GM19193 (cell line): ENCODE results near the gene HIVEP1.

ENCODE experiments used
- POLR2A ChIP-seq: IDR thresholded peaks from 4 replicates; pipeline ENCODE4 v1.6.1; 2011; ENCODE audit not compliant: insufficient read depth, insufficient read length; ENCODE audit errors: extremely low read depth

The HIVEP1 gene

DNA sequence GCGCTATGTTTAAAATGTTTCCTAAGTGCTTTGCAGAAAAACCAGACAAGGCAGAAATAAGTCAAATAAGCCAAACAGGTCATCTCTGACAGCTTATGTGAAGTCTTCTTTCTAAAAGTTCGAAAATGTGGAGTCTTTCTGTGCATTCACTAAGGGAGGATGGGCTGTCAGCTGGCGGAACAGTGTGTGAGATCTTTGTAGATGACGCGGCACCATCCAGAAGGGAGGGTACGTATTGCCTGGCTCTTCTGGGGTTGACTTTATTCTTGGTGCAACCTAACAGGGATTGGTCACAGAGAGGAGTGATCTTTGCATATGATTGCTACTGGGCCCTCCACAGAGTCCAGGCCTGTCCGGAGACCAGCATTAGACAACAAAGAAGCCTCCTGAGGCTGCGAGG is 163.5 kb downstream of the HIVEP1 start:
- TF ChIP-seq POLR2A, result no peak

DNA sequence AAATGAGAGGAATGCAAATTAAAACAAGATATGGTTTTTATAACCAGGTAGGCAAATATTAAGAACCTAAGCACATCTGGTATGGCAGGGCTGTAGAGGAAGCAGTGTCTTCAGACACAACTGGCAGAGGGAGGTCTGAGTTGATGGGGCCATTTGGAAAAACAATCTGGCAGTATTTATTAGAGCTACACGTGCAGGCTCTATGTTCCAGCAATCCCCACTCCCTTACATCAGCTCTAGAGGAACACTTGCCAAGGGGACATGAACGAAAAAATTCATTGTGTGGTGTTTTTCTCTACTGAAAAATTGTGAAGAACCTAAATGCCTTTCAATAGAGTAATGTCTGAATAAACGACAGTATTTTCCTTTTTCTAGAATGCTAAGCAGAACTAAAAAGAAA is 166.4 kb downstream of the HIVEP1 start:
- no peak for TF ChIP-seq POLR2A

DNA sequence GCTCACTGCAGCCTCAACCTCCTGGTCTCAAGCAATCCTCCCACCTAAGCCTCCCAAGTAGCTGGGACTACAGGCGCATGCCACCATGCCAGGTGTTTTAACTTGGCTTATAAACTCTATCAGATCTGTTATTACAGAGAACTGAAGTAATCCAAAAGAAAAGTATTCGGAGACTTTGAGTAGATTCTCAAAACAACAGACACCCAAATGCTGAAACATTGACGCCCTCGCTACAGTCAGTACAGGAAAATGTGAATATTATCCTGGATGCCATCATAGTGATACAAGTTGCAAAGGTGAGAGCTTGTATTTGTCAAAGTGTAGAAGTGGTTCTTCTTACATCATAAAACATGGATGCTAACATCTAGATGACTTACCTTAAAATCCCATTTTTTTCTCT is 169.4 kb downstream of the HIVEP1 start:
- TF ChIP-seq POLR2A, result no peak

DNA sequence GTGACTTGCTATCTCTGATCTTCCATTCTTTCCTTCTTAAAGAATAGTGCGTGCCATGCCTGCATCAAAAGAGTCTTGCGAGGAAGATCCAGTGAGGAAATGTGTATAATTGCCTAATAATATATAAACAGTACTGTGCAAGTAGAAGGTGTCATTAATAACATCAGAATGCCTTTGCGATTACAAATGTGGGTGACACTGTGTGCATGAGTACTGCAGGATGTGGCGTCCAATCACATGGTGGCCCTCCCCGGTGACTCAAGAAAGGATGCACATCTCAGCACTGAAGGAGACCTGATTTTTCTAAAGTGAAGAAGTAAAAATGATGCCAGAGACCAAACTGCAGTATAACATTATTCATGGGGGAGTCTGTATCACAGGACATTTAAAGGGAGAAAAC is 170.6 kb downstream of the HIVEP1 start:
- TF ChIP-seq POLR2A, result no peak

DNA sequence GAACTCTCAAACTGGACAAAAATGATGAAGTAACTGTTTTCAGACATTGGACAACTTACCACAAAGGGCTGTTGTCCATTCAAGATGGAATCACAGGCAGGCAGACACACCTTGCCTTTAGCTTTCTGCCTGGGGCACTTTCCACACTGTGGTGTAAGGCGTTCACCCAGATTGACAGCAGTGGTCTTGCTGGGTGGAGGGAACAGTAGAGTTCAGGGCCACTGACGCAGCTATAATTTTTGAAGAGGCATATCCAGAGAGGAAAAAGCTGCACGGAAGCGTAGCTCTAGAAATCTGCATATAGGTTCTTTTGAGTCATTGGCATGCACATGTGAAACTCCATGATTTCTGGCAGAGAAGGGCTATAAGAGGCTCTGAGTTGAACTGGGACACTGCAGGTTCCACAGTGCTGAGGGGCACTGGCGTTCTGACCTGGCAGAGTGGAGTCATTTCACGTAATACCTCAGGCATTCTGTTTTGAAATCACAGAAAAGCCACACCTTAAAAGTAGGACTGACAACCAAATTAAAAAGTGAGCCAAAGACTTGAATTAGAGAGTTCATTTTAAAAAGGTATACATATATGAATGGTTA is 173.1 kb downstream of the HIVEP1 start:
- TF ChIP-seq POLR2A, result no peak

DNA sequence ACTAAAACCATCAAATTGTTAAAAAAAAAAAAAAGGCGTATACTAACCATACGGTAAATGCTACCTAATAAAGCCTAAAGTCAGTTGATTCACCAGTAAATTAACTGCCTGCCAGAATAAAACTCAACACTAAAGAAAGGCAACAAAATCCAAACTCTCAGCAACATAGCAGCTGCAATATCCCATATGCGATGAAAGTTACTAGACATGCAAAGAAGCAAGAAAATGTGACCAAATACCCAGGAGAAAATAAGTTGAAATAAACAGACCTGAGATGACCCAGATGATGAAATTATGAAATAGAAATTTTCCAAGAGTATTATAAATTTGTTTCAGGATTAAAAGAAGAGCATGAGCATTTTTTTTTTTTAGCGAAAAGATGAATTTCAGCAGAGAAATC is 174.4 kb downstream of the HIVEP1 start:
- no peak for TF ChIP-seq POLR2A

DNA sequence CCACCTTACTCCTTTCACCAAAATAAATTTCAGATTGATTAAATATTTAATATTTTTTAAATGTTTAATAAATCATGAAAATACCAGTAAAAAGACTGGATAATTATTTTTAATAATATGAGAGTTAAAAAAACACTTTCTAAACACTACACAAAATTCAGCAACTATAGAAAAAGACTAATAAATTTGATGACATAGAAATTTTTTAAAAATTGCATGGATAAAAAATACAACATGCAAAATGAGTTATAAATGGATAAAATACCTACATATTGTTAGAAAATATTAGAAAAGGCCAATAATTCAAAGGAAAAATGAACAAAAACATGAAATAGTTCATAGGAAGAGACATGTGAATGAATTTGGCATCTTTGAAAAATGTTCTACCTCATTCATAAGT is 177.0 kb downstream of the HIVEP1 start:
- TF ChIP-seq POLR2A, result no peak

DNA sequence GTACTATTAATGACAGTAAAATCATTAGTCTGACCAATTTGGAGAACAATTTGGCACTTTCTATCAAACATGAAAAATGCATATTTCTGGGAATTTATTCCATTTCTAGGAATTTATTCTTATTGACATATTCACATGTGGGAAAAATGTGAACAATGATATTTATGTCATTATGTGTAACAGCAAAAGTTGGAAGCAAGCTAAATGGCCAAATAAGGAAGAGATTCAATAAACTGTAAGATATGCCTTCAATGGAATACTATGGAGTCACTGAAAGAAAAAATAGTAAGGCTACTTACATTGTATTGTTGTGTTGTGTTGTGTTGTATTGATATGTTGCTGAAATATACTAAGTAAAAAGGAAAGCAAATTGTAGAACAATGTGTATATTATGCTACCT is 177.5 kb downstream of the HIVEP1 start:
- no peak for TF ChIP-seq POLR2A

DNA sequence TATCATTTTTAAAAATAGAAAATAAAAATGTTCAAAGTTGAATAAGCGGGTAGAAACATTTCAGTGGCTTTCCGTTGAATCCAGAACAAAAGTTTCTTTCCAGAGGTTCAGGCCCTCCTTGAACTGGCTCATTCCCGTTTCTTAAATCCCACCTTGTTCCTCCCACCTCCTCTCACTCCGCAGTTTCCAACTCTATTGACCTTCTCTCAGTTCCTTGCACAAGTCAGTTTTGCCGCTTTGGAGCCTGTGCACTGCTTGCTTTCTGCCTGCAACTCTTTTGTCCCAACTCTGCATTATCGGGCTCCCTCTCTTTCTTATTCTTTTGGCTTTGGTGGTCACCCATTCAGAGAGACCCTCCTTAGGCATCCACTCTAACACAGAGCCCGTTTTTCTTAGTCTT is 178.1 kb downstream of the HIVEP1 start:
- TF ChIP-seq POLR2A, result no peak

DNA sequence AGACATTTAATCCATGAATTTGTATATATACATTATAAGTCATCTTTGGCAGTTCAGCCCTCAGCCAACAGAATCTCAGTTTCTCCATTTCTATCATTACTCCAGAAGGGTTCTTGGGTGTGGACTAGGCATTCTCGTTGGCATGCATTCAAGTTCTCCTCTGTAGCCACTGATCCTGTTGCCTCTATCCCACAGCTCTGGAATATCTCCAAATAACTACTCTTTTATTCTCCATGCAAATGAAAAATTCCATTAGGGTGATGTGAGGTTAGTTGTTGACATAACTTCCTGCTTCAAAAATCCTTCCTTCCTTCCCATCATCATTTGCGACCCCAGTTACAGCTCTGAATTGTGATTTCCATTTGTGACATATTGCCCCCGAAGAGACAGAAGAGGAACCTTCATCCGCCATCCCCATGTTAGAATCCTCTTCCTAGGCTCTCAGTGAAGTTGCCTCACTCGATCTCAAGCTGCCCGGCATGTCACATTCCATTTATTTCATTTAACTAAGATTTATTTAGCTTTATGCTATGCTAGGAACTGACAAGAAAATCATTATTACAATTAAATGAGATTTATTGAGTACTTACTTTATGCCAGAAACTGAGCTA is 184.3 kb downstream of the HIVEP1 start:
- TF ChIP-seq POLR2A, result no peak

DNA sequence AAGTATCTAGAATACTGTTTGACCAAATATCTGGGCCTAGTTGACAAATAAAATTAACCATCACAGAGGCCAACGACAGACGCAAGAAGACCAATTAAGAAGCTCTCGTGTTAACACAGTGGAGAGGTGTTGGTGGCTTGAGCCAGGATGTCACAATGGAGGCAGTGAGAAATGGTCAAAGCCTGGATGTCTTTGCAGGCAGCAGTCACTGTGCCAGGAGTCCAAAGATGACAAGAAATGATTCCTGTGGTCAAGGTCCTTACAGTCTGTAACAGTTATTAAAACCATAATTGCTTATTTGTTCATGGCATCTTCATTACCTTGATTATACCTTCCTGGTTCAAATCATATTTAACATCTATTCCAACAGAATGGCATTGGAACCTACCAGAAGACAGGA is 186.7 kb downstream of the HIVEP1 start:
- TF ChIP-seq POLR2A, result no peak

DNA sequence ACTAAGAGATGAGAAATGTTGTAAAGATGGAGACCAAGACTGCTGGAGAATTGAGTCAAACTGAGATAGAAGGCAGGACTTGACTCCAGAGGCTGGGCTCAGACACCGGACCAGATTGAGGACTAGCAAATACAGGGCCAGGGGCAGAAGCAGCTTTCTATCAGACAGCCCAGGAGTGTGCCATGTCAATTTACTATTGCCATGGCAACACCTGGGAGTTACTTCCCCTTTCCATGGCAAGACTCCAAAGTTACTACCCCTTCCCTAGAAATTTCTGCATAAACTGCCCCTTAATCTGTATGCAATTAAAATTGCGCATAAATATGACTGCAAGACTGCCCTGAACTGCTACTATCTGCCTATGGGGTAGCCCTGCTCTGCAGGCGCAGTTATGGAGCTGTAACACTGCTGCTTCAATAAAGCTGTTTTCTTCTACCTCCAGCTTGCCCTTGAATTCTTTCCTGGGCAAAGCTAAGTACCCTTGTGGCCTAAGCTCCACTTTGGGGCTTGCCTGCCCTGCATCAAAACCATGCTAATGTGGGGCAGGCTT is 188.0 kb downstream of the HIVEP1 start:
- no peak for TF ChIP-seq POLR2A

DNA sequence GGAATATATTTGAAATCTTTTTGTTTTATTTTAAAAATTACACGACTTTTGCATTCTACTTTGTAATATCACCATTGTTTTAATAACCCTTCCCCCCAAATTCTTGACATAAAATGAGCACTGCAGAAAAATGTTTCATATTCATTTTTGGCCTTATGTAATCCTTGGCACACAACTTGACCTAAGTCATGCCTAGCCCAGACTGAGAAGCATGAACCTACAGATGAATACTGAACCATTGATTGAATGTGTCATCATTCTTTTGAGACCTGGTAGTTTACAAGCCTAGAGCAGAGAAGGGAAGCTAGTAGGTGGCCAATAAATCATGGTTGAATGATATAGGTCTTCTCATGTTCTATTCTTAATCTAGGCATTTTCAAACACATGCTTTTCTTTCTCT is 188.6 kb downstream of the HIVEP1 start:
- no peak for TF ChIP-seq POLR2A

DNA sequence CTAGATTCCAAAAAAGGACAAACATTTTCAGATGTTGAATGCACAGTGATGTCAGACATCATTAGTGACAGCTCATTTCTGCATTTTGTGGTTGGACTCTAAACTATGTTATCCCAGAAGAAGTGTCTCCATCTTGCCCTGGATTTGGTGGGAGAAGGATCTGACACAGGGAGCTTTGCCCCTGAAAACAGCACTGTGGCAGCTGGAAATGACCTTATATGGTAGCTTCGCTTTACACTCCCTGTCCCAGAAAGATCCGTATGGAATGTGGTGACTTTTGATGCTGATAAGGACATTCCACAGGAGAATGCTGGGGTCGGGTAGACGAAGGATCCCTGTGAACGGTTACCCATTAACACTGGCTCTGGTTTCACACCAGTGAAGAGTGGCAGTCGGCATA is 190.9 kb downstream of the HIVEP1 start:
- TF ChIP-seq POLR2A, result no peak

DNA sequence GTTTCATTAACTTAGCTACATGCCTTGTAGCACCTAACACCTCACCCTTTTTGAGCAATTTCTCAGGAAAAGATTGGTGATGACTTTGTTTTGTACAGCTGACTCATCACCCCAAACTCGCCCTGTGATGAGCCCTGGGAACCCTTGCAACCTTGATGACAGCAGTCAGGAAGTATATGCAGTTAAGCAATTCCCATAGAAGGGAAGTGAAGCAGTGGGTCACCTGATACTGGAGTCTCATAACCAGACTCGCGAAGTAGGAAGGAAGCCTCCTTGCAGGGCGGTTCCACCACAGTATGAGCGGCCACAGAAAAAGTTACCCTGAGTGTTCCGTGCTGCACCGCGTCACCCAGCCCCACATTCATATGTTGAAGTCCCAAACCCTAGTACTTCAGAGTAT is 196.1 kb downstream of the HIVEP1 start:
- no peak for TF ChIP-seq POLR2A

DNA sequence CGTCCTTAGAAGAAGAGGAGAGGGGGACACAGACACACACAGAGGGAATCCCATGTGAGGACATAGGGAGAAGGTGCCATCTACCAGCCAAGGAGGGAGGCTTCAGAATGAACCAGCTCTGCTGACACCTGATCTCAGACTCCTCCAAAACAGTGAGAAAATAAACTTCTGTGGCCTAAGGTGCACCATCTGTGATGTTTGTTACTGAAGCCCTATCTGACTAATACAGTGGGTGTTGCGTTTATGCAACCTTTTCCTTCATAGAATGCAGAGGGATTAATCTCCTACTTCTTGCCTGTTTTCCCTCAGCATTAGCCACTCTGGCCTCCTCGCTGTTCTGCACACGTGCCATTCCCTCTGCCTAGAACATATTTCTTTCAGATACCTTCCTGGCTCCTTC is 196.6 kb downstream of the HIVEP1 start:
- no peak for TF ChIP-seq POLR2A
